ENCODE results near the gene TGDS.

GRCh38 chr13:94535775-94536174 lies 60.2 kb downstream of the TGDS start:
- TF ChIP-seq CTCF (IDR thresholded peaks at IDR 0.05) (no peak), POLR2A (IDR thresholded peaks at IDR 0.05) (no peak), POLR2AphosphoS5 (IDR thresholded peaks at IDR 0.05) (no peak)

Data from transverse colon (tissue), 4 donors.